Neural cell (in vitro differentiated cells): ENCODE results near the gene PGAP3. TPM values are rescaled to one million over a fixed set of nuclear protein-coding genes. Genes with fewer than 3 reads are reported as not detected.

ENCODE experiments used
- H2AFZ ChIP-seq: fragments of 200-600, 300-800 bp; sonication (generic), shearing (Covaris generic); 2 replicates; pipeline ENCODE4 v1.6.0; 2014; ENCODE audit warnings: low read depth, mild to moderate bottlenecking, antibody characterized with exemption, low read length, moderate library complexity
- H3F3A ChIP-seq: fragments of 200-600 bp; shearing (Covaris generic); 2 replicates; pipeline ENCODE4 v1.6.1; 2016; ENCODE audit warnings: mild to moderate bottlenecking, moderate library complexity, mixed read lengths, antibody characterized with exemption, low read length; ENCODE audit not compliant: insufficient read depth, poor library complexity, severe bottlenecking
- H3K27ac ChIP-seq: fragments of 200-600, 300-800 bp; sonication (generic), shearing (Covaris generic); 2 replicates; pipeline ENCODE4 v1.5.1; 2014; ENCODE audit warnings: mild to moderate bottlenecking, low read length, moderate library complexity
- H3K27me3 ChIP-seq: fragments of 300-800, 200-600 bp; sonication (generic), shearing (Covaris generic); 2 replicates; pipeline ENCODE4 v1.6.0; 2014; ENCODE audit warnings: mild to moderate bottlenecking, low read depth, low read length, moderate library complexity; ENCODE audit not compliant: insufficient read depth
- H3K36me3 ChIP-seq: fragments of 300-800, 200-600 bp; sonication (generic), shearing (Covaris generic); 2 replicates; pipeline ENCODE4 v1.5.1; 2014; ENCODE audit warnings: mild to moderate bottlenecking, antibody characterized with exemption, low read length, moderate library complexity; ENCODE audit not compliant: insufficient read depth
- H3K4me2 ChIP-seq: fragments of 300-800, 200-600 bp; sonication (generic), shearing (Covaris generic); 2 replicates; pipeline ENCODE4 v1.6.0; 2014; ENCODE audit warnings: mild to moderate bottlenecking, low read length
- H3K4me3 ChIP-seq: fragments of 300-800, 200-600 bp; sonication (generic), shearing (Covaris generic); 2 replicates; pipeline ENCODE4 v1.5.1; 2014; ENCODE audit warnings: mild to moderate bottlenecking, low read length, moderate library complexity
- H3K79me2 ChIP-seq: fragments of 200-600 bp; shearing (Covaris generic); replicated peaks from 2 replicates; pipeline ENCODE4 v1.6.0; 2014; ENCODE audit warnings: mild to moderate bottlenecking, low read length, moderate library complexity; ENCODE audit not compliant: insufficient read depth
- H3K9ac ChIP-seq: fragments of 300-800, 200-600 bp; sonication (generic), shearing (Covaris generic); 2 replicates; pipeline ENCODE4 v1.6.1; 2016; ENCODE audit warnings: mild to moderate bottlenecking, low read length, mixed read lengths
- H3K9me2 ChIP-seq: fragments of 200-600 bp; shearing (Covaris generic); 2 replicates; pipeline ENCODE4 v1.6.1; 2016; ENCODE audit warnings: mild to moderate bottlenecking, low read length, mixed read lengths; ENCODE audit not compliant: insufficient read depth
- H3K9me3 ChIP-seq: fragments of 200-600, 300-800 bp; sonication (generic), shearing (Covaris generic); 2 replicates; pipeline ENCODE4 v1.6.1; 2016; ENCODE audit warnings: mild to moderate bottlenecking, mixed run types, low read length, moderate library complexity, mixed read lengths
- H4K20me1 ChIP-seq: fragments of 200-600 bp; shearing (Covaris generic); 2 replicates; pipeline ENCODE4 v1.6.1; 2016; ENCODE audit warnings: mild to moderate bottlenecking, mixed run types; ENCODE audit not compliant: insufficient read depth
- EP300 ChIP-seq: fragments of 450-650 bp; conservative IDR thresholded peaks from 2 replicates; pipeline ENCODE4 v1.6.1; 2014; ENCODE audit warnings: antibody characterized with exemption, mild to moderate bottlenecking, moderate library complexity; ENCODE audit not compliant: poor library complexity, severe bottlenecking
- EZH2 ChIP-seq: fragments of 200-600, 300-800 bp; shearing (Covaris generic), sonication (generic); IDR thresholded peaks from 2 replicates; pipeline ENCODE4 v1.6.1; 2014; ENCODE audit warnings: antibody characterized with exemption, low read length, borderline replicate concordance, mild to moderate bottlenecking; ENCODE audit not compliant: insufficient read depth, poor library complexity, severe bottlenecking
- MXI1 ChIP-seq: fragments of 450-650 bp; conservative IDR thresholded peaks from 2 replicates; pipeline ENCODE4 v1.6.1; 2014; ENCODE audit warnings: antibody characterized with exemption, mild to moderate bottlenecking; ENCODE audit not compliant: poor library complexity, severe bottlenecking
- POLR2AphosphoS5 ChIP-seq: IDR thresholded peaks from 2 replicates; pipeline ENCODE4 v1.6.1; 2012
- RAD21 ChIP-seq: fragments of 450-650 bp; conservative IDR thresholded peaks from 2 replicates; pipeline ENCODE4 v1.6.1; 2014; ENCODE audit warnings: antibody characterized with exemption, mild to moderate bottlenecking, moderate library complexity
- REST ChIP-seq: IDR thresholded peaks from 2 replicates; pipeline ENCODE4 v1.6.1; 2012; ENCODE audit warnings: borderline replicate concordance
- SMC3 ChIP-seq: fragments of 450-650 bp; conservative IDR thresholded peaks from 2 replicates; pipeline ENCODE4 v1.6.1; 2014; ENCODE audit warnings: antibody characterized with exemption, mild to moderate bottlenecking, moderate library complexity; ENCODE audit not compliant: poor library complexity
- TAF1 ChIP-seq: IDR thresholded peaks from 2 replicates; pipeline ENCODE4 v1.6.1; 2012; ENCODE audit warnings: low read depth
- polyA minus RNA-seq: library from RNA; depleted of rRNA, polyadenylated mRNA; stranded (reverse); fragments of >200 nt; gene quantifications from 2 replicates; pipeline ENCODE4 v1.2.3, GENCODE V29; 2014
- polyA plus RNA-seq: library from polyadenylated mRNA; depleted of rRNA; stranded (reverse); fragments of >200 nt; gene quantifications from 2 replicates; pipeline ENCODE4 v1.2.3, GENCODE V29; 2014
- TF ChIP-seq, protein P1 (sequence below): fragments of 450-650 bp; IDR thresholded peaks from 2 replicates; pipeline ENCODE4 v1.5.1; 2014; ENCODE audit warnings: antibody characterized with exemption, mild to moderate bottlenecking, moderate library complexity; ENCODE audit not compliant: poor library complexity, severe bottlenecking

PGAP3 gene, protein sequence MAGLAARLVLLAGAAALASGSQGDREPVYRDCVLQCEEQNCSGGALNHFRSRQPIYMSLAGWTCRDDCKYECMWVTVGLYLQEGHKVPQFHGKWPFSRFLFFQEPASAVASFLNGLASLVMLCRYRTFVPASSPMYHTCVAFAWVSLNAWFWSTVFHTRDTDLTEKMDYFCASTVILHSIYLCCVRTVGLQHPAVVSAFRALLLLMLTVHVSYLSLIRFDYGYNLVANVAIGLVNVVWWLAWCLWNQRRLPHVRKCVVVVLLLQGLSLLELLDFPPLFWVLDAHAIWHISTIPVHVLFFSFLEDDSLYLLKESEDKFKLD
- polyA plus RNA-seq (27.2 and 30.7 TPM in 2 replicates), polyA minus RNA-seq (5.6 and 6.8 TPM in 2 replicates)

DNA sequence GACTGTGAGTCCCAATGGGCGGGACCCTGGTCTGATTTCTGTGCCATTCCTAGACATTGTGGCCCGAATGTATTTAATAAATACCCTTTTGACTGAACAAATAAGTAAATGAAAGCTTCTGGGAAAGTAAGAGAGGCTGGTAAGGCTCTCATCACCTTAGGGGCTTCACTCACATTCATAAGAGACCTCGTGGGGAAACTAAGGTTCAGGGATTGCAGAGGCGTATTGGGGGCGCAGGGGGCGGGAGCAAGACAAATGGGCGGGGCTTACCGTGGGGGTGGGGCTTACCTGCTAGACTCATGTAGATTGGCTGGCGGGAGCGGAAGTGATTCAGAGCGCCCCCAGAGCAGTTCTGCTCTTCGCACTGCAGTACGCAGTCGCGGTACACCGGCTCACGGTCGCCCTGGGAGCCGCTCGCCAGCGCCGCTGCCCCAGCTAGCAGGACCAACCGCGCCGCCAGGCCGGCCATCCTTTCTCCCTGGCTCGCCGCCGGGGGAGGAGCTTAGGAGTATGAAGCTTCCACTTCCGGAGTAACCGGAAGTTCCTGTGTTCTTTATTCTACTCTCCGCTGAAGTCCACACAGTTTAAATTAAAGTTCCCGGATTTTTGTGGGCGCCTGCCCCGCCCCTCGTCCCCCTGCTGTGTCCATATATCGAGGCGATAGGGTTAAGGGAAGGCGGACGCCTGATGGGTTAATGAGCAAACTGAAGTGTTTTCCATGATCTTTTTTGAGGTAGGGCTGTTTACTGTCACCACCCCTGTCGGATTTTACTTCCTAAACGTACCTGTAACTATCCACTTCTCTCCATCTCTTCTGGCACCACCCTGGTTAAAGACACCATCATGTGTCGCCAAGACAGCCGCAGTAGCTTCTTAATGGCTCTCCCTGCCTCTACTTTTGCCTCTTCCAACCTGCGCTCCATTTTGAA is at the start of gene PGAP3:
Gene PGAP3 (minus strand): TSS at position 512 of the 929 bp plus-strand sequence. CDS start 43 bp downstream, at position 469.
- Histone ChIP-seq H3K9ac (peak within 1 kb of the TSS; percentile 87), H3K27me3 (no peaks in the 10 kb centered on the region), H3K4me2 (peak within 1 kb of the TSS; percentile 90), H3K9me3 (no peaks in the 10 kb centered on the region), H3F3A (no peaks in the 10 kb centered on the region), H4K20me1 (no peaks in the 10 kb centered on the region), H3K4me3 (peak within 1 kb of the TSS; percentile 80), H3K27ac (peak within 1 kb of the TSS; percentile 96), H3K79me2 (no peaks in the 10 kb centered on the region), H3K36me3 (no peaks in the 10 kb centered on the region), H3K9me2 (no peaks in the 10 kb centered on the region), H2AFZ (peak within 1 kb of the TSS; percentile 99)
- TF ChIP-seq POLR2AphosphoS5: peak; percentile 56
- no peak for TF ChIP-seq RAD21
- no peak for TF ChIP-seq TAF1
- TF ChIP-seq SMC3: no peak
- TF ChIP-seq REST: no peak
- TF ChIP-seq, protein P1, sequence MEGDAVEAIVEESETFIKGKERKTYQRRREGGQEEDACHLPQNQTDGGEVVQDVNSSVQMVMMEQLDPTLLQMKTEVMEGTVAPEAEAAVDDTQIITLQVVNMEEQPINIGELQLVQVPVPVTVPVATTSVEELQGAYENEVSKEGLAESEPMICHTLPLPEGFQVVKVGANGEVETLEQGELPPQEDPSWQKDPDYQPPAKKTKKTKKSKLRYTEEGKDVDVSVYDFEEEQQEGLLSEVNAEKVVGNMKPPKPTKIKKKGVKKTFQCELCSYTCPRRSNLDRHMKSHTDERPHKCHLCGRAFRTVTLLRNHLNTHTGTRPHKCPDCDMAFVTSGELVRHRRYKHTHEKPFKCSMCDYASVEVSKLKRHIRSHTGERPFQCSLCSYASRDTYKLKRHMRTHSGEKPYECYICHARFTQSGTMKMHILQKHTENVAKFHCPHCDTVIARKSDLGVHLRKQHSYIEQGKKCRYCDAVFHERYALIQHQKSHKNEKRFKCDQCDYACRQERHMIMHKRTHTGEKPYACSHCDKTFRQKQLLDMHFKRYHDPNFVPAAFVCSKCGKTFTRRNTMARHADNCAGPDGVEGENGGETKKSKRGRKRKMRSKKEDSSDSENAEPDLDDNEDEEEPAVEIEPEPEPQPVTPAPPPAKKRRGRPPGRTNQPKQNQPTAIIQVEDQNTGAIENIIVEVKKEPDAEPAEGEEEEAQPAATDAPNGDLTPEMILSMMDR: peak; percentile 41
- TF ChIP-seq MXI1: peak; percentile 42
- no peak for TF ChIP-seq EP300
- TF ChIP-seq EZH2: no peak

DNA sequence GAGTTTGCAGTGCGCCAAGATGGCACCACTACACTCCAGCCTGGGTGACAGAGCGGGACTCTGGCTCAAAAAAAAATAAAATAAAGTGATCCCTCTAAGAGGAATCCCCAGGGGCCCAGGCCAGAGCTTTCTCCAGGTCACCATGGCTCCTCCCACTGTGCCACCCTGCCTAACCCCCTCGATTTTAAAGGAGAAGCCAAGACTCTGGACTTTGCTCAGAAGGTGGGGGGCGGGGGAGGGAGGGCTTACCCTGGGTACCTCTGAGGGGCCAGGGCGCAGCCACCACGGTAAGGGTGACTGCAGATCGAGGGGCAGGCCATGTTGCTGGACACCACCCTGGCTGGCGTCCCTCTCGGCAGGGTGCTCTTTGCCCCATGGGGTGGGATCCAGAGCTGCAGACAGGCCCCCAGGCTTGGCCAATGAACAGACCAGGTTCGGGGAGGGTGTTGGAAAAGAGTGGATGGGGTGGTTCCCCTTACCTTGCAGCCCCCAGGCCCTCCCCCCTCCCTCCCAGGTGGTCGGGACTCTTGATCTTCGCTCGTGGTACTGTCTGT is 49.4 kb upstream of the PGAP3 start:
- Histone ChIP-seq H2AFZ (no peak overlapping the region), H3F3A (no peaks in the 10 kb centered on the region), H3K27ac (no peak overlapping the region), H3K36me3 (no peaks in the 10 kb centered on the region), H3K9ac (no peak overlapping the region), H3K79me2 (no peaks in the 10 kb centered on the region), H3K9me2 (no peaks in the 10 kb centered on the region), H3K9me3 (no peaks in the 10 kb centered on the region), H4K20me1 (no peaks in the 10 kb centered on the region), H3K4me3 (no peak overlapping the region), H3K27me3 (peaks cover 55% of the 10 kb centered on the region), H3K4me2 (no peak overlapping the region)
- TF ChIP-seq REST: no peak
- TF ChIP-seq SMC3: no peak
- no peak for TF ChIP-seq MXI1
- no peak for TF ChIP-seq POLR2AphosphoS5
- TF ChIP-seq EP300: no peak
- TF ChIP-seq TAF1: no peak
- TF ChIP-seq RAD21: no peak
- TF ChIP-seq EZH2: no peak
- TF ChIP-seq, protein P1: no peak
